DND-41 (cell line): Measurements from ENCODE around the gene BFSP1.

Experiments used
- ATAC-seq: fragments of 200-7000 bp; cut with Tn5 transposase; 3 replicates; pipeline ENCODE4 v1.9.1; 2021; ENCODE audit warnings: low read depth; ENCODE audit not compliant: insufficient read depth
- DNase-seq: peaks from one replicate; pipeline ENCODE4 v3.0.0-alpha.2; 2020
- H2AFZ ChIP-seq: 2 replicates; pipeline ENCODE4 v1.6.0; 2012; ENCODE audit warnings: low read depth, low read length
- H3K27ac ChIP-seq: 2 replicates; pipeline ENCODE4 v1.5.1; 2012; ENCODE audit warnings: low read length, inconsistent platforms
- H3K27me3 ChIP-seq: fragments of 200-600 bp; sonication (generic); 2 replicates; pipeline ENCODE4 v1.6.0; 2012; ENCODE audit warnings: low read length, mild to moderate bottlenecking, inconsistent platforms; ENCODE audit not compliant: insufficient read depth, poor library complexity
- H3K36me3 ChIP-seq: 2 replicates; pipeline ENCODE4 v1.5.1; 2012; ENCODE audit warnings: low read length, inconsistent platforms; ENCODE audit not compliant: insufficient read depth
- H3K4me1 ChIP-seq: 2 replicates; pipeline ENCODE4 v1.5.1; 2012; ENCODE audit warnings: mild to moderate bottlenecking, low read length; ENCODE audit not compliant: insufficient read depth
- H3K4me2 ChIP-seq: 2 replicates; pipeline ENCODE4 v1.6.0; 2012; ENCODE audit warnings: mild to moderate bottlenecking, moderate library complexity, low read length, inconsistent platforms; ENCODE audit not compliant: insufficient read depth
- H3K4me3 ChIP-seq, 2 experiments: fragments of 200-600 bp in 1 of 2; shearing (Covaris generic) in 1 of 2; 2 replicates each; pipeline ENCODE4 v1.5.1; 2012 to 2016; ENCODE audit warnings: inconsistent platforms in 2 of 2, low read length in 2 of 2, mild to moderate bottlenecking in 2 of 2, low read depth in 1 of 2, moderate library complexity in 1 of 2
- H3K79me2 ChIP-seq: 2 replicates; pipeline ENCODE4 v1.6.0; 2012; ENCODE audit warnings: low read length, inconsistent platforms; ENCODE audit not compliant: insufficient read depth
- H3K9ac ChIP-seq: 2 replicates; pipeline ENCODE4 v1.6.0; 2012; ENCODE audit warnings: low read depth, mild to moderate bottlenecking, inconsistent platforms, low read length, moderate library complexity
- H3K9me3 ChIP-seq: 2 replicates; pipeline ENCODE4 v1.5.1; 2012; ENCODE audit warnings: low read length, moderate library complexity, mild to moderate bottlenecking, inconsistent platforms; ENCODE audit not compliant: insufficient read depth, severe bottlenecking
- H4K20me1 ChIP-seq: 2 replicates; pipeline ENCODE4 v1.6.0; 2012; ENCODE audit warnings: low read length; ENCODE audit not compliant: insufficient read depth
- EZH2 ChIP-seq: IDR thresholded peaks from 3 replicates; pipeline ENCODE4 v1.6.1; 2012; ENCODE audit warnings: borderline replicate concordance, low read depth, mild to moderate bottlenecking, moderate library complexity, low read length, inconsistent platforms; ENCODE audit not compliant: severe bottlenecking
- TF ChIP-seq, protein P1 (sequence below): IDR thresholded peaks from 2 replicates; pipeline ENCODE4 v1.5.1; 2012; ENCODE audit warnings: borderline replicate concordance, low read length, moderate library complexity, mild to moderate bottlenecking; ENCODE audit not compliant: poor library complexity, severe bottlenecking; ENCODE audit errors: extremely low read depth

BFSP1 gene

DNA sequence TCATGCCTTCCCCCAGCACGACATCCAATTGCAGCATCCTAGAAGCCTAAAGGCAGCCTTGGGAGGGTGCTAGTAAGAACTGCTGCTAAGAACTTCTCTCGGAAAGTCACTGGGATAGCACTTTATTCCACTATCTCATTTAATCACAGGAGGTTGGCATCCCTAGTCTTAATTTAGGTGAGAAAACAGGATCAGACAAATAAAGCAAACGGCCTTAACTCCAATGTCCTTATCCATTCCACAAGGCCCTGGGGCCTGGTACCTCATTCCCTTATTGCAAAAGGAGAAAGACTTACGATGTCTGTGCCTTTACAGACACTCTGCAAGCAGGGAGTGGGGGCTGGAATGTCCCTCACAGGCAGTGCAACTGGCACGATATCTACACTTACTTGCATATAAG lies 60.7 kb downstream of the BFSP1 start:
- Histone ChIP-seq H3K4me1 (no peaks in the 10 kb centered on the region), H3K4me2 (no peak overlapping the region)

DNA sequence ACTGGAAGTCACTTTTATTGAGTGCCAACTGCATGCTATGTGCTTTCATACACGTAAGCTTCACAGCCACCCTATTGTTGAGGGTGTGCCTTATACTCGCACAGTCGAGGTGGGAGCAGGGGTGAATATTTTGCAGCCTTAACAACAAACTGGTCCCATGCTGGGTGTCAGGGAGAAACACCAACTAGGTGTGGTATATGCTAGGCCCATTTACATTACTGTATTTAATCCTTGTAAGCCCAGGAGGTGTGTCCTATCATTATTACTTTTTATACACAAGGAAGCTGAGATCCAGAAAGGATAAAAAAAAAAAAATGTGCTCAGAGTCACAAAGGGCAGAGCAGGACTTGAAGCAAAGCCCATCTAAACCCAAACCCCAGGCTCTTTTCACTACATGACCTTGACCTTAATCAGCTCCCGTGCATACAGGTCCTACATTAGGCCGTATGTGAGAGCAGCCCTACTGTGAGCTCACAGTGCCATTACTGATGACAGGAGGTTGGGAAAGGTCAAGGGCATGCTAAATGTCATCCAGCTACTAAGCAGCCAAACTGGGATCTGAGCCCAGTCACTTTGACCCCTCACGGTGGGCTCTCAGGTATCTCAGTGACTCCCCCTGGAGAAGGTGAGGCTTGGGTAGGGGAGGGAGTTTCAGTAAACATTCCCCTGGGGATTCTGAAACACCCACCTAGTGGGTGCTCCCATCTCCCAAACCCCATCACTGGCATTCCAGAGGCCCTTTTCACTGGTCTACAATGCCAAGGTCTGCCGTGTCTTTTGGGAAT lies 61.7 kb downstream of the BFSP1 start:
- Histone ChIP-seq H3K4me2 (no peak overlapping the region), H3K4me1 (no peaks in the 10 kb centered on the region), H3K36me3 (no peaks in the 10 kb centered on the region), H3K4me3 (no peak overlapping the region), H2AFZ (no peak overlapping the region), H3K79me2 (no peaks in the 10 kb centered on the region), H3K9ac (no peak overlapping the region), H4K20me1 (no peaks in the 10 kb centered on the region), H3K27ac (no peak overlapping the region), H3K9me3 (peaks cover 2% of the 10 kb centered on the region), H3K27me3 (no peaks in the 10 kb centered on the region)
- DNase-seq (no peak), ATAC-seq (no peak)
- TF ChIP-seq EZH2 = no peak
- TF ChIP-seq, protein P1, sequence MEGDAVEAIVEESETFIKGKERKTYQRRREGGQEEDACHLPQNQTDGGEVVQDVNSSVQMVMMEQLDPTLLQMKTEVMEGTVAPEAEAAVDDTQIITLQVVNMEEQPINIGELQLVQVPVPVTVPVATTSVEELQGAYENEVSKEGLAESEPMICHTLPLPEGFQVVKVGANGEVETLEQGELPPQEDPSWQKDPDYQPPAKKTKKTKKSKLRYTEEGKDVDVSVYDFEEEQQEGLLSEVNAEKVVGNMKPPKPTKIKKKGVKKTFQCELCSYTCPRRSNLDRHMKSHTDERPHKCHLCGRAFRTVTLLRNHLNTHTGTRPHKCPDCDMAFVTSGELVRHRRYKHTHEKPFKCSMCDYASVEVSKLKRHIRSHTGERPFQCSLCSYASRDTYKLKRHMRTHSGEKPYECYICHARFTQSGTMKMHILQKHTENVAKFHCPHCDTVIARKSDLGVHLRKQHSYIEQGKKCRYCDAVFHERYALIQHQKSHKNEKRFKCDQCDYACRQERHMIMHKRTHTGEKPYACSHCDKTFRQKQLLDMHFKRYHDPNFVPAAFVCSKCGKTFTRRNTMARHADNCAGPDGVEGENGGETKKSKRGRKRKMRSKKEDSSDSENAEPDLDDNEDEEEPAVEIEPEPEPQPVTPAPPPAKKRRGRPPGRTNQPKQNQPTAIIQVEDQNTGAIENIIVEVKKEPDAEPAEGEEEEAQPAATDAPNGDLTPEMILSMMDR = no peak

More for the DNA sequence above, 60.7 kb downstream of the BFSP1 start:
- ATAC-seq (no peak), DNase-seq (no peak)
- H3K79me2 ChIP-seq = no peaks in the 10 kb centered on the region
- H3K9ac ChIP-seq = no peak overlapping the region
- peaks cover 2% of the 10 kb centered on the region for H3K9me3 ChIP-seq
- H2AFZ ChIP-seq = no peak overlapping the region
- H4K20me1 ChIP-seq = no peaks in the 10 kb centered on the region
- no peaks in the 10 kb centered on the region for H3K36me3 ChIP-seq
- H3K27ac ChIP-seq = no peak overlapping the region
- H3K27me3 ChIP-seq = no peaks in the 10 kb centered on the region
- H3K4me3 ChIP-seq = no peak overlapping the region
- TF ChIP-seq EZH2 = no peak
- TF ChIP-seq, protein P1 = no peak

DNA sequence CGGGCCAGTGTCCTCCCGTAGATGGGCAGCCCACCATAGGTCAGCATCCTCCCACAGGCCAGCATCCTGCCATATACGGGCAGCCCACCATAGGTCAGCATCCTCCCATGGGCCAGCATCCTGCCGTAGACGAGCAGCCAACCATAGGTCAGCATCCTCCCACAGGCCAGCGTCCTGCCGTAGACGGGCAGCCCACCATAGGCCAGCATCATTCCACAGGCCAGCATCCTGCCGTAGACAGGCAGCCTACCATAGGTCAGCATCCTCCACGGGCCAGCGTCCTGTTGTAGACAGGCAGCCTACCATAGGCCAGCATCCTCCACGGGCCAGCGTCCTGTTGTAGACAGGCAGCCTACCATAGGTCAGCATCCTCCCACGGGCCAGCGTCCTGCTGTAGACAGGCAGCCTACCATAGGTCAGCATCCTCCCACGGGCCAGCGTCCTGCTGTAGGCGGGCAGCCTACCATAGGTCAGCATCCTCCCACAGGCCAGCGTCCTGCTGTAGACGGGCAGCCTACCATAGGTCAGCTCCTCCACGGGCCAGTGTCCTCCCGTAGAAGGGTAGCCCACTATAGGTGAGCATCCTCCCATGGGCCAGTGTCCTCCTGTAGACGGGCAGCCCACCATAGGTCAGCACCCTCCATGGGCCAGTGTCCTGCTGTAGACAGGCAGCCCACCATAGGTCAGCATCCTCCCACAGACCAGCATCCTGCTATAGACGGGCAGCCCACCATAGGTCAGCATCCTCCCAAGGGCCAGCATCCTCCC lies 62.9 kb downstream of the BFSP1 start:
- no peaks in the 10 kb centered on the region for H3K79me2 ChIP-seq
- no peaks in the 10 kb centered on the region for H3K36me3 ChIP-seq
- DNase-seq = no peak
- TF ChIP-seq, protein P1 = no peak
- TF ChIP-seq EZH2 = no peak
- no peak overlapping the region for H3K9ac ChIP-seq
- no peak overlapping the region for H3K27ac ChIP-seq
- no peaks in the 10 kb centered on the region for H4K20me1 ChIP-seq
- no peak overlapping the region for H3K4me3 ChIP-seq
- no peaks in the 10 kb centered on the region for H3K4me1 ChIP-seq
- H3K9me3 ChIP-seq = peaks cover 2% of the 10 kb centered on the region
- H3K27me3 ChIP-seq = no peaks in the 10 kb centered on the region
- H3K4me2 ChIP-seq = no peak overlapping the region
- H2AFZ ChIP-seq = no peak overlapping the region
- ATAC-seq = no peak
